Muscle layer of duodenum (tissue), 2 donors: ENCODE data around the gene TRAIP.

Source experiments
- H3K27ac ChIP-seq: one replicate; pipeline ENCODE4 v1.7.0; 2013; ENCODE audit warnings: mild to moderate bottlenecking, low read length
- H3K27me3 ChIP-seq: one replicate; pipeline ENCODE4 v1.7.0; 2013; ENCODE audit warnings: low read depth, mild to moderate bottlenecking, control low read depth, low read length
- H3K36me3 ChIP-seq, 2 donors: one replicate each; pipeline ENCODE4 v1.7.0; 2013; ENCODE audit warnings: low read length in 2 of 2, control low read depth in 1 of 2, mild to moderate bottlenecking in 1 of 2; ENCODE audit not compliant: insufficient read depth in 2 of 2, control insufficient read depth in 1 of 2
- H3K4me1 ChIP-seq, 2 donors: one replicate each; pipeline ENCODE4 v1.7.0; 2013; ENCODE audit warnings: low read length in 2 of 2, mild to moderate bottlenecking in 2 of 2, control low read depth in 1 of 2, moderate library complexity in 1 of 2; ENCODE audit not compliant: insufficient read depth in 2 of 2, control insufficient read depth in 1 of 2
- H3K4me3 ChIP-seq, 2 donors: one replicate each; pipeline ENCODE4 v1.7.0; 2013; ENCODE audit warnings: low read length in 2 of 2, low read depth in 1 of 2, mild to moderate bottlenecking in 1 of 2
- H3K9me3 ChIP-seq, 2 donors: one replicate each; pipeline ENCODE4 v1.7.0; 2013; ENCODE audit warnings: low read length in 2 of 2, control low read depth in 1 of 2, mild to moderate bottlenecking in 1 of 2; ENCODE audit not compliant: control insufficient read depth in 1 of 2
- donor health status: healthy.

TRAIP gene

GRCh38 chr3:49812916-49813496, 43.4 kb downstream of the TRAIP start:
- Histone ChIP-seq H3K27ac (peak overlapping the region; percentile 87), H3K36me3 (peaks cover 28 to 35% of the 10 kb centered on the region in 2 donors), H3K9me3 (no peaks in the 10 kb centered on the region), H3K4me3 (peak overlapping the region; percentile 79 to 89), H3K27me3 (no peaks in the 10 kb centered on the region), H3K4me1 (peaks cover 7 to 30% of the 10 kb centered on the region in 2 donors)

- no peaks in the 10 kb centered on the region for H3K9me3 ChIP-seq
- H3K36me3 ChIP-seq = peaks cover 28 to 35% of the 10 kb centered on the region in 2 donors
- H3K27ac ChIP-seq = no peak overlapping the region
- peaks cover 10 to 61% of the 10 kb centered on the region in 2 donors for H3K4me1 ChIP-seq
- H3K4me3 ChIP-seq = no peak overlapping the region
- no peaks in the 10 kb centered on the region for H3K27me3 ChIP-seq
These were observed 48.8 kb downstream of the TRAIP start for GRCh38 chr3:49807431-49808114.

- Histone ChIP-seq H3K4me3 (no peak overlapping the region), H3K36me3 (peaks cover 28 to 35% of the 10 kb centered on the region in 2 donors), H3K27me3 (no peaks in the 10 kb centered on the region), H3K27ac (no peak overlapping the region), H3K4me1 (peaks cover 10 to 57% of the 10 kb centered on the region in 2 donors), H3K9me3 (no peaks in the 10 kb centered on the region)
These were observed 49.5 kb downstream of the TRAIP start for GRCh38 chr3:49806850-49807249.

- H3K36me3 ChIP-seq = peaks cover 22 to 28% of the 10 kb centered on the region in 2 donors
- peaks cover 10 to 57% of the 10 kb centered on the region in 2 donors for H3K4me1 ChIP-seq
- H3K4me3 ChIP-seq = peak overlapping the region in 1 of 2 donors; percentile 87
- H3K27me3 ChIP-seq = no peaks in the 10 kb centered on the region
- peak overlapping the region; percentile 45 for H3K27ac ChIP-seq
- no peaks in the 10 kb centered on the region for H3K9me3 ChIP-seq
These were observed 50.3 kb downstream of the TRAIP start for GRCh38 chr3:49805897-49806701.

GRCh38 chr3:49805367-49805782, 51.0 kb downstream of the TRAIP start:
- Histone ChIP-seq H3K27ac (peak overlapping the region; percentile 45), H3K36me3 (peaks cover 15 to 21% of the 10 kb centered on the region in 2 donors), H3K4me1 (peaks cover 10 to 57% of the 10 kb centered on the region in 2 donors), H3K9me3 (no peaks in the 10 kb centered on the region), H3K4me3 (peak overlapping the region in 1 of 2 donors; percentile 87), H3K27me3 (no peaks in the 10 kb centered on the region)

GRCh38 chr3:49804141-49805041, 52.0 kb downstream of the TRAIP start:
- Histone ChIP-seq H3K9me3 (no peaks in the 10 kb centered on the region), H3K27me3 (no peaks in the 10 kb centered on the region), H3K36me3 (peaks cover 7 to 11% of the 10 kb centered on the region in 2 donors), H3K4me1 (peaks cover 10 to 60% of the 10 kb centered on the region in 2 donors), H3K27ac (no peak overlapping the region), H3K4me3 (peak overlapping the region; percentile 55 to 87)

- Histone ChIP-seq H3K36me3 (peaks cover 3 to 4% of the 10 kb centered on the region in 2 donors), H3K9me3 (no peaks in the 10 kb centered on the region), H3K27ac (no peak overlapping the region), H3K27me3 (no peaks in the 10 kb centered on the region), H3K4me1 (peaks cover 10 to 56% of the 10 kb centered on the region in 2 donors), H3K4me3 (peak overlapping the region; percentile 55 to 87)
These were observed 52.8 kb downstream of the TRAIP start for GRCh38 chr3:49803465-49804140.

- no peaks in the 10 kb centered on the region for H3K27me3 ChIP-seq
- no peaks in the 10 kb centered on the region for H3K36me3 ChIP-seq
- peak within 1 kb of the TSS; percentile 23 for H3K27ac ChIP-seq
- H3K4me3 ChIP-seq = peak within 1 kb of the TSS; percentile 73 to 87
- no peaks in the 10 kb centered on the region for H3K9me3 ChIP-seq
- peaks cover 10 to 52% of the 10 kb centered on the region in 2 donors for H3K4me1 ChIP-seq
These were observed 53.5 kb downstream of the TRAIP start, which contains the start of gene INKA1 for GRCh38 chr3:49802719-49803464. TSS of gene INKA1 (plus strand) at chr3:49803261. CDS start at chr3:49803393, 132 bp downstream.

- peaks cover 0 to 34% of the 10 kb centered on the region in 2 donors for H3K4me1 ChIP-seq
These were observed 55.2 kb downstream of the TRAIP start for GRCh38 chr3:49801160-49801559.

GRCh38 chr3:49799761-49800160, 56.6 kb downstream of the TRAIP start, which contains the start of gene CDHR4:
TSS of gene CDHR4 (minus strand) at chr3:49799873. CDS start at chr3:49799812, 61 bp downstream.
- Histone ChIP-seq H3K27me3 (no peaks in the 10 kb centered on the region), H3K4me3 (no peak within 1 kb of the TSS), H3K4me1 (peaks cover 0 to 22% of the 10 kb centered on the region in 2 donors), H3K9me3 (no peaks in the 10 kb centered on the region), H3K36me3 (no peaks in the 10 kb centered on the region), H3K27ac (no peak within 1 kb of the TSS)

More at GRCh38 chr3:49801160-49801559, 55.2 kb downstream of the TRAIP start:
- no peaks in the 10 kb centered on the region for H3K27me3 ChIP-seq
- H3K36me3 ChIP-seq = no peaks in the 10 kb centered on the region
- no peaks in the 10 kb centered on the region for H3K9me3 ChIP-seq
- H3K4me3 ChIP-seq = no peak overlapping the region
- H3K27ac ChIP-seq = no peak overlapping the region
